GM18499 (cell line): ENCODE data around the gene KLHL29.
"Not testable (repeated sequence)": the region's sequence is repeated elsewhere in the genome, so short reads cannot be mapped to it uniquely, and the experiment has no call there.

Experiments used
- ATAC-seq: cut with Tn5 transposase; IDR thresholded peaks from one replicate; pipeline ENCODE4 v1.9.1; 2021; ENCODE audit warnings: moderate number of reproducible peaks; ENCODE audit not compliant: insufficient read depth, unreplicated experiment

The KLHL29 gene

DNA sequence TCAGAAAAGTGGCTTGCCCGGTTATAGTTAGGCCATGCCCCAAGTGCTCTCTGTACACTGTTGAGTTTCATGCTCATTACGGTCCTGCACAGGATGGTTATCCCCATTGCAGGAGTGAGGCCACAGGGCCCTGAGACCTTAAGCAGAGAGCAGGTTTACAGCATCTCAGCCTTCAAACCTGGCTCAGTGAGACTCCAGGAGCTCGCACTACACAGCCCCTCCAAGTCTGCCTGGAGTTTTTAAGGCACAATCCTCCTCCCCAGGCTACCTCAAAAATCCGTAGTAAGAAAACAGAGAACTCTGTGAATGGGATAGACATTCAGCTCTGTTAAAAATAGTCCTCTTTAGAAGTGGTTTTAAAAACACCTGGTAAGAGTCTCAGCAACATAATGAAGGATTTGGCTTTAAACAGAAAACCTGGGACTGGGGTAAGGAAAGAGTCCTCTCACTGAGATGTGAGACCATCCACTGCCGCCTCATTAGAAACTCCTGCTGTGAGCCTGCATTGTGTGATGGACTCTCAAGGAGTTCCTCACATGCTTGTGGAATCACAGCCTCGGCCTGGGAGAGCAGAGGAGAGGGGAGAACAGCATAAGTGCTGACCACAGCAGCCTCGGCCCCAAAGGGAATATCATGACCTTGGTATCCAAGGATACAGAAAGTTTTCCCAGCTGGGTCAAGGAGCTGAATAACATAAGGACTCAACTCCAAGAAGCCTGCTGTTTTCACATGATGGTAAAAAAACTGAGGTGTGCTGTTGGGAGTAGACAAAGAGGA is 327.2 kb downstream of the KLHL29 start:
- no peak for ATAC-seq

DNA sequence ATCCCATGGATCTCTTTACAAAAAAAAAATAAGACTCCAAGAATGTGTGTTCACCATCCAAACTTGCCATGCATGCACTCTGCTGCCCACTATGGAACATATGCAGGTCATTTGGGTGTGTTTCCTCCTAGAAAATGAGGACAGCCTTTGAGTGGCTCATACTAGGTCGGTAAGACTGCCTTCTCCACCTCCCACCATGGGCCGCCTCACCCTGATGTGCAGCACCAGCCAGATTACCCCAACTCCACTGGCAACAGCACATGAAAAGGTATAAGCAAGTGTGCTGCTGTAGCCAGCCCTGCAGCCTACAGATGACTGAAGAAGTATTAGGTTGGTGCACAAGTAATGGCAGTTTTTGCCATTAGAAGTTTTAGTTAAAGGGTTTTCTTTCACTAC is 327.8 kb downstream of the KLHL29 start:
- ATAC-seq, result no peak

DNA sequence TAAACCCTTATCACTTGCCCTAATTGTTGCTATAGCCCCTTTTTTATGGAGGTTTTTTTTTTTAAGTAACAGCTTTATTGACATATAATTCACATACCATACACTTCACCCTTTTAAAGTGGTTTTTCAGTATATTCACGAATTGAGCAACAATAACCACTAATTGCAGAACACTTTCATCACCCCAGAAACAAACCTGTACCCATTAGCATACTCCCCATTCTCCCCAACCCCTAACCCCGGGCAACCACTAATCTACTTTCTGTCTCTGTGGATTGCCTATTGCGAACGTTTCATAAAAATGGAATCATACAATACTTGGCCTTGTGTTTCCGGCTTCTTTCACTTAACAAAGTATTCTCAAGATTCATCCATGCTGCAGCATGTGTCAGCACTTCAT is 328.4 kb downstream of the KLHL29 start:
- no peak for ATAC-seq

DNA sequence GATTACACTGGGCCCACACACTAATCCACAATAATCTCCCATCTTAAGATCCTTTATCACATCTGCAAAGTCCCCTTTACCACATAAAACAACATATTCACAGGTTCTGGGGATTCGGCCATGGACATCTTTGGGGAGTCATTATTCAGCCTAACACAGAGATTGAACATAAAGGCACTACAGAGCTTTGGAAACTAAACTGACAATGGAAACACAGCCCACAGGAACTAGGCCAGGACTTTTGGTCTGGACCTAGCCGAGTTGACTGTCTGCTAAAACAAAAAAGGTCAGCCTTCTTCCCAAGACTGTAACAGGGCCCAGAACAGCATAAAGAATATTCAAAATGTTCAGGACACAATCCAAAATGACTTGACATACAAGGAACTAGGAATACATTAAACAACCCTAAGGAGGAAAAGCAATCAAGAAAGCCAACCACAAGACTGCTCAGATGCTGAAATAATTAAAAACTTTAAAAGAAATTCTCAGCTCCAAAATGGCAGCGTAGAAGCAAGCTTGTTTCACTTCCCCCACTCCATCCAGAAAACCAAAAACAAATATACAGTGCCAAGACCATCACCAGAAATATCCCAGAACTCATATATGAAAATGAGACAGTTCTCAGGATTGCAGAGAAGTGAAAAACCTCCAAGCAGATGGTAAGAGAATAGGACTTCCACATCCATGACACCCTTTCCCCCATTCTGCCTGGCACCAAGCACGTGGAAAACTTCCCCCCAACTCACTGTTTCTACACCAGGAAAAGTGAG is 334.1 kb downstream of the KLHL29 start:
- ATAC-seq, result no peak

DNA sequence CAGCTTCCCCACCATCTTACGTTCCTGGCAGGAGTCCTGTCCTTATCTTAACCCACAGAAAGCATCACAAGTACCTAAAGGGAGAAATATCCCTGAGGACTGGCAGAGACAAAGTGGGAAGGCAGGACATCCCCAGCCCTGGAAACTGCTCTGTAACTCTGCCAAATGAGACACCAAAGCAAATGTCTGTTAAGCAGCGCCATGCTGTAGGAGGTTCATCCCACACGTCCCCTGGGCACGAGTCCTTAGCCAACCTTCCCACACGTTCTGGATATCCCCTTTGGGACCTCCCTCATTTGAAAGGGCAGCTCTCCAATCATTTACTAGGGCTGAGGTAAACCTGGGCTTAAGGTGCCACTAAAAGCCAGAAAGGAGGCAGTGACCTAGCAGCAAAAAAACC is 334.7 kb downstream of the KLHL29 start:
- no peak for ATAC-seq

DNA sequence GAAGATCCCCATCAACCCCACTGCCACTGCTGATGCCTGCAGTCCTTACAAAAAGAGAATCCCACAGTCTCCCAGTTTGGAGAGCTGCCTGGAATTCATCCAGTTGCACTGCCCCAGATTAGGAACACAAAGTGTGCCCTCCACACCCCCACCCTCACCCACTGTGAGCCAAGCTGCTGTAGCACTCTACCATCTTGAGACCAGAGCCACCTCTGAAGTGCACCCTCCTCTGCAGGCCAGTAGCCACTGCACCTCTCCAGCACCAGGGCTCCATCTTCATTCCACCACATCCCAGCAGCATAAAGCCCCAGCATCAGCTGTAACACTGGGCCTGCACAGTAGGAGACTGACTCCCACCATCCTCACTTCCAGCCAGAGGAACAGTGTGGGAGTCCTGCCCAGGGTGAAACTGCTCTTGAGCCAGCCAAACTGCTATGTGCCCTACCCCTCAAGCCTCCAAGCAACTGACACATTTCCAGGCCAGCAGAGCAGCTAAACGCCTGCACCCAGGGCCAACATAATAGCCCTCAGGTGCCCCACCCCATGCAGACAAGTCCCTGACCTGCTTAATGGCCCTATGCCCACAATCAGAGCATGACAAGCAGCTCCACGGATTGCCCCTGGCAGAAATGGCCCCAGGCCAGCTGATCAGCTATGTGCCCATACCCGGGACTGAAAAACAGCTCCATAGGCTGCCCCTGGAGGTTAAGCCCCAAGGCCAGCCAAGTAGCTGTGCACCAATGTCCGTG is 335.9 kb downstream of the KLHL29 start:
- no peak for ATAC-seq

DNA sequence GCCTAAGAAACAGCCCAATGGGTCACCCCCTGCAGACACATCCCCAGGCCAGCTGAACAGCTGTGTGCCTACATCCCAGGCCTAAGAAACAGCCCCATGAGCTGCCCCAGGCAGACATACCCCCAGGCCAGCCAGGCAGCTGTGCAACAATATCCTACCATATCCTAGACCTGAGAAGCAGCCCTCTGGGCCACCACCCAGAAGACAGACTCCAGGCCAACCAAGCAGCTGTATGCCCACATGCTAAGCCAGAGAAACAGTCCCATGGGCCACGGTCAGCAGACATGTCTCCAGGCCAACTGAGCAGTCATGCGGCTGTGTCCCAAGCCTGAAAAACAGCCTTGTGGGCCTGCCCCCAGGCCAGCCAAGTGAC is 336.5 kb downstream of the KLHL29 start:
- no peak for ATAC-seq

DNA sequence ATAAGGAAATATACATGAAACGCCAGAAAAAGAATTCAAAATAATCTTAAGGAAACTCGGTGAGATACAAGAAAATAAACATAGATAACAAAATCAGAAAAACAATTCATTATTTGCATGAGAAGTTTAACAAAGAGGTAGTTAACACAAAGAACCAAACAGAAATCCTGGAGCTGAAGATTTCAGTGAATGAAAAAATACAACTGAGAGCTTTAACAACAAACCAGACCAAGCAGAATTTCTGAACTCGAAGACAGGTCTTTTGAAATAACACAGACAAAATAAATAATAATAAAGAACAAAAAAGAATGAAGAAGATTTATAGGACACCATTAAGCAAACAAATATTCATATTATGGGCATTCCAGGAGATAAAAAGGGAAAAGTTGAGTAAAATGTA is 337.3 kb downstream of the KLHL29 start:
- no peak for ATAC-seq

DNA sequence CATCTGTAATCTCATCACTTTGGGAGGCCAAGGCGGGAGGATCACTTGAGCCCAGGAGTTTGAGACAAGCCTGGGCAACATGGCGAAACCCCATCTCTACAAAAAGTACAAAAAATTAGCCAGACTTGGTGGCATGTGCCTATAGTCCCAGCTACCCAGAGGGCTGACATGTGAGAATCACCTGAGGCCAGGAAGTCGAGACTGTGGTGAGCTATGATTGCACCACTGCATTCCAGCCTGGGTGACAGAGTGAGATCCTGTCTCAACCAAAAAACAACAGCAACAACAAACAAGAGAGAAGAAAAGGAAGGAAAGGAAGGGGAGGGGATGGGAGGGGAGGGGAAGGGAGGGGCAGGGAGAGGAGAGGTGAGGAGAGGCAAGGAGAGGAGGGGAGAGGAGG is 338.1 kb downstream of the KLHL29 start:
- not testable (repeated sequence) for ATAC-seq

DNA sequence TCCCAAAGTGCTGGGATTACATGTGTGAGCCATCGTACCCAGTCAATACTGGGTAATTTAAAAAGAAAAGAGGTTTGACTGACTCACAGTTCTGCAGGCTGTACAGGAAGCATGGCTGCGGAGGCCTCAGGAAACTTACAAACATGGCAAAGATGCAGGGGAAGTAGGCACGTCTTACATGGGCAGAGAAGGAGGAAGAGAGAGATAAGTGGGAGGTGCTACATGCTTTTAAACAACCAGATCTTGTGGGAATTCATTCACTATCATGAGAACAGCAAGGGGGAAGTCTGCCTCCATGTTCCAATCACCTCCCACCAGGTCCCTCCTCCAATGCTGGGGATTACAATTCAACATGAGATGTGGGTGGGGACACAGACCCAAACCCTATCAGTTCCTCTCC is 349.4 kb downstream of the KLHL29 start:
- no peak for ATAC-seq

DNA sequence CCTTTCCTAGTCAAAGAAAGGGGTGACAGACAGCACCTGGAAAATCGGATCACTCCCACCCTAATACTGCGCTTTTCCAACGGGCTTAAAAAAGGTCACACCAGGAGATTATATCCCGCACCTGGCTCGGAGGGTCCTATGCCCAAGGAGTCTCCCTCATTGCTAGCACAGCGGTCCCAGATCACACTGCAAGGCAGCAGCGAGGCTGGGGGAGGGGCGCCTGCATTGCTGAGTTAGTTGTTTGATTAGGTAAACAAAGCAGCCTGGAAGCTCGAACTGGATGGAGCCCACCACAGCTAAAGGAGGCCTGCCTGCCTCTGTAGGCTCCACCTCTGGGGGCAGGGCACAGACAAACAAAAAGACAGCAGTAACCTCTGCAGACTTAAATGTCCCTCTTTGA is 351.8 kb downstream of the KLHL29 start:
- not testable (repeated sequence) for ATAC-seq

DNA sequence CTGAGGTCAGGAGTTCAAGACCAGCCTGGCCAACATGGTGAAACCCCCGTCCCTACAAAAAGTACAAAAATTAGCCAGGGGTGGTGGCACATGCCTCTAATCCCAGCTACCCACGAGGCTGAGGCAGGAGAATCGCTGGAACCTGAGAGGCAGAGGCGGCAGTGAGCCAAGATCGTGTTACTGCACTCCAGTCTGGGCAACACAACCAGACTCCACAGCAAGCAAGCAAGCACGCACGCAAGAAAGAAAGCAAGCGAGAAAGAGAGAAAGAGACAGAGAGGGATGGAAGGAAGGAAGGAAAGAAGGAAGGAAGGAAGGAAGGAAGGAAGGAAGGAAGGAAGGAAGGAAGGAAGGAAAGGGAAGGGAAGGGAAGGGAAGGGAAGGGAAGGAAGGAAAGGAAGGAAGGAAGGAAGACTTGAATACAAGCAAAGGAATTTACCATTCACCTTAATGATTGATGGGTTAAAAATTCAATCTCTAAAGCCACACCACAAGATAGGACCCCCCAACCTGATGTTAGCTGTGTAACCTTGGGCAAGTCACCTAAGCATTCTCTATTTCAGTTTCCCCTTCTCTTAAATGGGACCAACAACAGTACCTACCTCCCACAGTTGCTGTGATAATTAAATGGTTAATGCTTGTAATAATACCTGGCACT is 360.2 kb downstream of the KLHL29 start:
- no peak for ATAC-seq

DNA sequence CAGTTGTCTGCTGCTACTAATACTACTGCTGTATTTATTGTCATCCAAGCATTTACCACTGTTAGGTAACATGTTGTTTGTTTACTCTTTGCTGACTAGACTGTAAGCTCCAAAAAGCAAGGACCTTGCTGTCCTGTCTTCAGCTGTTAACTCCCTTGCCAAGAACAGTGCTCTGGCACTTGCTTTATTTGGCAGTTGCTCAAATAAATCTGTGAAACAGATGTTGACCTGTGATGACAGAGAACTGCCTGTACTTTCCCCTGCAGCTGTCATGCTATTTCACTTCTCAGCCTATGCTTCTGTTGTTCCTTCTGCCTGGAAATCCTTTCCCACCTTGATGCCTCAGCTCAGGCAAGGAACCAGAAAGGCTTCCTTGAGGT is 360.7 kb downstream of the KLHL29 start:
- ATAC-seq, result no peak

DNA sequence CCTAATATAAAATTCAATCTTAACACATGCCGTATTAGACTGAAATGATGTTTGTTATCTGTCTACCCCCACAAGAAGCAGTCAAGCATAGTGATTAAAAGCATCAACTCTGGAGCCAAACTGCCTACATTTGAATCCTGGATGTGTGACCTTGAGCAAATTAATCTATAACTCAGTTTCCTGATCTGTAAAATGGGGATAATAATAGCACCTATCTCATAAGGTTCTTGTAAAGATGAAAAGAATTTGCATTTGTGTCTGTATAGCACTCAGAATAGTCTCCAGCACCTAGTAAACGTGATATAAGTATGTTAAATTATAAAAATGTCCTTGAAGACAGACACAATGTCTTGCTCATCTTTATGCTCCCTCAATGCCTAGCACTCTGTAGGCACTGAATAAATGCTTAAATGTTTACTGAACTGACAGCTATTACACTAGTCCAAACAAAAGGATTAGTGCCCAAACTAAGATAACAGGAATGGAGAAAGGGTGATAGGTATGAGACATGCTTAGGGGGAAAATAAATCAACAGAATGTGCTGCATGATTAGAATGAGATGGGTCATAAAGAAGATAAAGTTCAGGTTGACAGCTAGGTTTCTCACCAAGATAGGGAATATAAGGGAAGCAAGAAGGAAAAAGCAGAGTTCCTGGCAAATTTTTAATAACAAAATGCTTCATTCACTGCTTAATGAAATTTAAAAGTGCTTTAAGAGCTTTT is 361.3 kb downstream of the KLHL29 start:
- ATAC-seq, result no peak

DNA sequence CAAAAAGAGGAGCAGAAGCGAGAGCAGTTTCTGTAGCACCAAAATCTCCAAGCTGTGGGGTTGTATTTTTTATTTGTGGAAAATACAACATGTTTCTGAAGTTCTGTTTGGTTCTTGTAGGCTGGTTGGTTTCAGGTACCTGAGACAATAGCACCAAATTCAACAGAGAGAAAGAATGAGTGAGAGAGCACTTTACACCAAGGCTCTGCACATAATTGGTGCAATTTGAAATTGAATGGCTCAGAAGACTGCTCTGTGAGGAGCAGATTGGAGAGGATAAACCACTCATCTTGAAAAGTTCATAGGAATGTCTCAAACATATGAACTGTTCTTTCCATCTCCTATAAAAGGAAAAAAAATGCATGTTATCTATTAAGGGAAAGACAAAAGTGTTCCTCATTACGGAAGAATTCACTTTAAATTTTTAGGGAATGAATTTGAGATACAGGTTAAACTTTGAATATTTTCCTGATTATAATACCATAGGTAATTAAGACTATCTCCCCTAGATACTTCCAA is 366.8 kb downstream of the KLHL29 start:
- no peak for ATAC-seq

DNA sequence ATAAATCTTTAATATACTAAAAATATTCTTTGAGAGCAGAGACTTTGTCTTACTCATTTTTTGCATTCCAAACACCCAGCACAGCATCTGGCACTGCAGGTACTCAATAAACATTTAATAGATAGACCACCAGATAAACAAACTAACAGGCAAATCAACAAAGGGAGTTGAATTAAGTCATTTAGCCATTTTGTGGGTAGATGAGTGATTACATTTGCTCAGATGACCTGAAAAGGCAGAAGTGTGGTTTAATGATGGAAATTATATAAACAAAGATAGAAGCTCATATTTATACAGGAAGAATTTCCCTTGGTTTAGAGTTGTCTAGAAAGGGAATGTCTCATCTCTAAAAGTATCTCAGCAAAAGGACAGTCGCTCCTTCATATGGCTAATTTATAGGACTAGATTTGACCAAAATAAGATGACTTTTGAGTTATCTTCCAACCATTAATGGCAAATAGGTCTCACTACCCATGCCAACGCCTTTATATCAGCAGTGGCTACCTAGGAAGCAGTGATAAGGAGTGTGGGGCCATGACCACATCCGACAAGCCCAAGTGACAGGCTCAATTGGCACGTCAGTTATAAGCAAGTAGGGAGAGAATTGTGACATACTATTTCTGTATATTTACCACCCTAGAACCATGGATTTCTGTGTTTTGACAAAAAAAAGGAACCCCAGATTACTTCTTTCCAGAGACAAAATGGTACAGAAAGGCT is 368.5 kb downstream of the KLHL29 start:
- no peak for ATAC-seq

DNA sequence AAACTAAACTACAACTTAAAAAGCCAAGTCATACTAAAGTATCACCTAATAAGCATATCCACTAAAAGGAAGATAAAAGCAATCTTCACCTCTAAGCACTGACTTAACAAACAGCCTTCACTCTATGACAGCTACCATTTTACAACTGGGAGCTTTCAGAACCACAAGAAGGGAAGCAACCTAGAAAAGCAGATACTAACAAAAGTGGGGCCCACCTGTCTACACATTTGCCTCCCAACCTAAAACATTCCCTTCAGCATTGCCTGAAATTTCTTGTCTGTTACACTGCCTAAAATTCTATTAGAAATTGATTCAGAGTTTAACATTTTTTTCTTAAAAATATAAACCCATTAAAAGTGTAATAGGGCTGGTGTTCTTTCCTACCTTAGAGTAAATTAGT is 370.0 kb downstream of the KLHL29 start:
- no peak for ATAC-seq

DNA sequence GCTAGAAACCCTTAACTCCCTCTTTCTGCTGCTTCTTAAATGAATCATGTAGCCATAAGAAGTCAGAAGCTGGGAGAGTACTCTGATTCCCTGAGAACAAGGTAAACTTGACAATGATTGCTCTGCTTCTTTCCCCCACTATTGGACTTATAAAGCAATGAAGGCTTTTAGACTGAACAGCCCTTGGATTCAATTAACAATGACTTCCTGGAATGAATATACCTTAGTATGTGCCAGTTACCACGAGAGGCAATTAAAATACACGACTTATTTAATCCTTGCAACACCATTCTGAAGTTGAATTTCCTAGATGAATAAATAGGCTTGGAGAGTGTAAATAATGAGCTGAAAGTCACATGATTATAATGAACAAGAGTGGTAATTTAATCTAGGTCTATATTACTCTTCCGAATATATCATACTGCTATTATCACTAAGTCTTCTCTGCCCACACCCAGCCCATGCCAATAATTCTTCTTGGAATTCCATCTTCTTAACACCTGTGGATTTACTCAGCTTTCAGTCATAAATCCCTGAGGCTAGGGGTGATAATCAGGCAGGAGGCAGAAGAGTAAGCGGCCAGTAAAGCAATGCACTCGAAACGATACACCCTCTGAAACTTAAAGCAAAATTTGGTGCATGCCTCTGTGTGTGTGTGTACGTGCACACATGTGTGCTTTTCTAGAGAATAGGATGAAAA is 371.8 kb downstream of the KLHL29 start:
- ATAC-seq, result no peak
